ENCODE data around the gene RAP1GAP2. TPM values are rescaled to one million over a fixed set of nuclear protein-coding genes. Genes with fewer than 3 reads are reported as not detected.
"Not testable (repeated sequence)": the region's sequence is repeated elsewhere in the genome, so short reads cannot be mapped to it uniquely, and the experiment has no call there.

The RAP1GAP2 gene
- 10 to 100 TPM; 49.1 to 57.6 TPM for total RNA-seq
- long read RNA-seq, full-length matches to known transcripts: 40 of 59 reads
- long read RNA-seq, partial matches to known transcripts: 17 of 59 reads
- long read RNA-seq, other reads (novel, unspliced or antisense): 2 of 59 reads

GRCh38 chr17:2796164-2797125 lies at the start of gene RAP1GAP2:
Gene RAP1GAP2 (plus strand): TSS chr17:2796438. CDS start chr17:2796528, 90 bp downstream.
- intact Hi-C loops (cut with DNase I): no loop called here
- ATAC-seq: peak; percentile 59 to 69
- peak; percentile 70 for DNase-seq

GRCh38 chr17:2749058-2749783 lies 47.0 kb upstream of the RAP1GAP2 start, which contains the start of gene CCDC92B:
Gene CCDC92B (minus strand): TSS chr17:2749652. CDS start chr17:2735145, 14,507 bp downstream.
- intact Hi-C loops (cut with DNase I): no loop called here
- no peak for DNase-seq
- ATAC-seq: peak; percentile 16 to 27

GRCh38 chr17:2749784-2750181 lies 46.5 kb upstream of the RAP1GAP2 start:
- DNase-seq (peak; percentile 80), ATAC-seq (peak; percentile 97 to 98)
- intact Hi-C loops (cut with DNase I): no loop called here

GRCh38 chr17:2750721-2751120 lies 45.5 kb upstream of the RAP1GAP2 start:
- intact Hi-C loops (cut with DNase I): no loop called here
- DNase-seq: no peak
- no peak for ATAC-seq

- ATAC-seq (no peak), DNase-seq (no peak)
- intact Hi-C loops (cut with DNase I): no loop called here
Observed at GRCh38 chr17:2751491-2751890, 44.7 kb upstream of the RAP1GAP2 start.

GRCh38 chr17:2755891-2756724 lies 40.1 kb upstream of the RAP1GAP2 start:
- DNase-seq (no peak), ATAC-seq (peak; percentile 44 to 66)
- intact Hi-C loops (cut with DNase I): no loop called here

GRCh38 chr17:2758870-2759269 lies 37.4 kb upstream of the RAP1GAP2 start:
- ATAC-seq: no peak
- intact Hi-C loops (cut with DNase I): no loop called here
- no peak for DNase-seq

GRCh38 chr17:2770129-2770528 lies 26.1 kb upstream of the RAP1GAP2 start:
- DNase-seq (no peak), ATAC-seq (no peak)
- intact Hi-C loops (cut with DNase I): no loop called here

GRCh38 chr17:2775206-2775605 lies 21.0 kb upstream of the RAP1GAP2 start:
- no peak for ATAC-seq
- intact Hi-C loops (cut with DNase I): no loop called here
- no peak for DNase-seq

GRCh38 chr17:2776589-2777241 lies 19.5 kb upstream of the RAP1GAP2 start:
- ATAC-seq (peak in 1 of 2 donors; percentile 29), DNase-seq (no peak)
- intact Hi-C loops (cut with DNase I): no loop called here

- intact Hi-C loops (cut with DNase I): no loop called here
- ATAC-seq: no peak
- DNase-seq: no peak
Observed at GRCh38 chr17:2777242-2777867, 18.9 kb upstream of the RAP1GAP2 start.

GRCh38 chr17:2778489-2778888 lies 17.7 kb upstream of the RAP1GAP2 start:
- ATAC-seq: no peak
- no peak for DNase-seq
- intact Hi-C loops (cut with DNase I): no loop called here

- no peak for ATAC-seq
- intact Hi-C loops (cut with DNase I): no loop called here
- no peak for DNase-seq
Observed at GRCh38 chr17:2779545-2779944, 16.7 kb upstream of the RAP1GAP2 start.

- DNase-seq: no peak
- no peak for ATAC-seq
- intact Hi-C loops (cut with DNase I): no loop called here
Observed at GRCh38 chr17:2780256-2780655, 16.0 kb upstream of the RAP1GAP2 start.

- DNase-seq: no peak
- intact Hi-C loops (cut with DNase I): no loop called here
- no peak for ATAC-seq
Observed at GRCh38 chr17:2780931-2781454, 15.2 kb upstream of the RAP1GAP2 start.

- ATAC-seq; DNase-seq; intact Hi-C loops (cut with DNase I): not testable (repeated sequence)
Observed at GRCh38 chr17:2781598-2781997, 14.6 kb upstream of the RAP1GAP2 start.

- no peak for ATAC-seq
- DNase-seq: no peak
- intact Hi-C loops (cut with DNase I): no loop called here
Observed at GRCh38 chr17:2782055-2782454, 14.2 kb upstream of the RAP1GAP2 start.
